CD4-positive, alpha-beta T cell treated with Interleukin-6 for 4 hours (primary cell): Measurements from ENCODE around the gene CA7.
"Not testable (repeated sequence)": the region's sequence is repeated elsewhere in the genome, so short reads cannot be mapped to it uniquely, and the experiment has no call there.

Experiments
- DNase-seq: peaks from one replicate; pipeline ENCODE4 v3.0.0-alpha.2; 2020; ENCODE audit warnings: mixed read lengths

CA7 gene

GRCh38 chr16:66874079-66874775 lies 30.0 kb downstream of the CA7 start:
- no peak for DNase-seq

GRCh38 chr16:66878067-66878466 lies 33.9 kb downstream of the CA7 start:
- DNase-seq: no peak

- DNase-seq: peak; percentile 92
Measured at GRCh38 chr16:66880288-66881013, 36.2 kb downstream of the CA7 start, which contains the start of gene PDP2. PDP2 (plus strand) TSS chr16:66880515; CDS start chr16:66884285, 3,770 bp downstream.

GRCh38 chr16:66881014-66881417 lies 36.8 kb downstream of the CA7 start:
- DNase-seq: no peak

- no peak for DNase-seq
Measured at GRCh38 chr16:66881560-66881959, 37.3 kb downstream of the CA7 start.

GRCh38 chr16:66881964-66882508 lies 37.8 kb downstream of the CA7 start:
- no peak for DNase-seq

GRCh38 chr16:66882702-66883101 lies 38.5 kb downstream of the CA7 start:
- DNase-seq: no peak

DNA sequence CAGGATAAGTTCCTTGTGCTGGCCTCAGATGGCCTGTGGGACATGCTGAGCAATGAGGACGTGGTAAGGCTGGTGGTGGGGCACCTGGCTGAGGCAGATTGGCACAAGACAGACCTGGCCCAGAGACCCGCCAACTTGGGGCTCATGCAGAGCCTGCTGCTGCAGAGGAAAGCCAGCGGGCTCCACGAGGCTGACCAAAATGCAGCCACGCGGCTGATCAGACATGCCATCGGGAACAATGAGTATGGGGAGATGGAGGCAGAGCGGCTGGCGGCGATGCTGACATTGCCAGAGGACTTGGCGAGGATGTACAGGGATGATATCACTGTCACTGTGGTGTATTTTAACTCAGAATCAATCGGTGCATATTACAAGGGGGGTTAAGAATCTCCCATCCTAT lies 41.3 kb downstream of the CA7 start:
- no peak for DNase-seq

GRCh38 chr16:66886321-66886720 lies 42.1 kb downstream of the CA7 start:
- DNase-seq: no peak

DNA sequence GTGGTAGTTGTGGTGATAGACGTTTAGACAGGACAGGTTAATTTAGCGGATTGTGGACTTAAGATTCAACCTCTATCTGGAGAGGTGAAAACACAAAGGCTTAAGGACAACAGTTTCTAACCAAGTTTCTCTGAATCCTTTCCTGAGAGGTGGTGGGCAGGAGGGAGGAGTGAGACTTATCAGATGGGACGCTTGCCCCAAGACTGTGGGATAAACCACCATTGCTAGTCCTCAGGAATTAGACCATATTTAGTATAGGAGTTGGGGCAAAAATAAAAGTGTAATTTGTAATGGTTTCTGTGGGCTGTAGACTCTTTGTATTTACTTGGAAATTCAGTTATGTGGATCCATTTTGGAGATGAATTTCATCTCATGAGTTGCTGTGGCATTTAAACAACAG lies 42.7 kb downstream of the CA7 start:
- no peak for DNase-seq

GRCh38 chr16:66888647-66889615 lies 44.7 kb downstream of the CA7 start:
- no peak for DNase-seq

DNA sequence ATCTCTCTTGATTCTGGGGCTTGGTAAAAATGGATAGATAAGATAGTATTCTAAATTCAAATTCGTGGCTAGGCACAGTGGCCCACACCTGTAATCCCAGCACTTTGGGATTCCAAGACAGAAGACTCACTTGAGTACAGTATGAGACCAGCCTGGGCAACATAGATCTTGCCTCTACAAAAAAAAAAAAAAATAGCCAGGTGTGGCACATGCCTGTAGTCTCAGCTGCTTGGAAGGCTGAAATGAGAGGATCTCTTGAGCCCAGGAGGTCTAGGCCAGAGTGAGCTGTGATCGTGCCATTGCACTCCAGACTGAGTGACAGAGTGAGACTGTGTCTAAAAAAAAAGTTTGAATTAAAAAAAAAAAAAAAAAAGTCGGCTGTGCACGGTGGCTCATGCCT lies 45.4 kb downstream of the CA7 start:
- no peak for DNase-seq

- no peak for DNase-seq
Measured at GRCh38 chr16:66890799-66891198, 46.6 kb downstream of the CA7 start.

DNA sequence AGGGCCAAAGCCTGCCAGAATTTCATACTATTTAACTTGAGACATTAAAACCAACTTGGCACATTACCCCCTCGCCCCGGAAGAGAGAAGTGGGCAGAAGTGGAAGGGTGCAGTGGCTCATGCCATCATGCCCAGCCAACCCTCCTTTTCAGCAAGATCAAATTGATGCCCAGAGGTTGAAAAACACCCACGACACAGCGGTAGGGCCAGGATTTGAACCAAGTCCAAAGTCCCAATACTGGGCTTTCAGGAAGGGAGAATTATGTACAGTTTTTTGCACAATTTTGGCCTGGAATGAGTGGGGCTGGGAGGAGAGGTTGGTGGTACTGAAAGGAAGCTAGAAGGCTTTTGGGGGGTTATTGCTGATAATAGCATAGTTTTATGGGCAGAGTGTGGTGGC lies 47.1 kb downstream of the CA7 start:
- DNase-seq: no peak

- DNase-seq: no peak
Measured at GRCh38 chr16:66891797-66892196, 47.6 kb downstream of the CA7 start.

DNA sequence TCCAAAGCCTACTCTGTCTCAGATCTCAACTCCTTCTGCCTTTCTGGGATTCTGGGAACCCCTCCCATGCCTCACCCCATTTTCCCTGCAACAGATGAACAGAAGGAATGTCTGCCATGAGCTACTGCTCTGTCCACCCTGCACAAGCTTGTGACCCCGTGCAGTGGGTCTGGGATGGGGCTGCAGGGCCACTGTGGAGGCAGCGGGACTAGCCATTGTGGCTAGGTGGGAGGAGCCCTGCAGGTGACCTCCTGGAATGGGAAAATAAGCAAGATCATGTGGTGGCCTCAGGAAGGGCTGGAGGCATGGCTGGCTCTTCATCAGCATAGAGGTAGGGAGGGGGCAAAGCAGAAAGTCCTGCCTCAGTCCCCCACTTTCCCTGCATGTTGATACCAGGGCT lies 49.8 kb downstream of the CA7 start:
- no peak for DNase-seq

- DNase-seq: peak; percentile 61
Measured at GRCh38 chr16:66894948-66895688, 50.9 kb downstream of the CA7 start.

- no peak for DNase-seq
Measured at GRCh38 chr16:66895689-66895979, 51.4 kb downstream of the CA7 start.

GRCh38 chr16:66895999-66896398 lies 51.8 kb downstream of the CA7 start:
- DNase-seq: no peak

DNA sequence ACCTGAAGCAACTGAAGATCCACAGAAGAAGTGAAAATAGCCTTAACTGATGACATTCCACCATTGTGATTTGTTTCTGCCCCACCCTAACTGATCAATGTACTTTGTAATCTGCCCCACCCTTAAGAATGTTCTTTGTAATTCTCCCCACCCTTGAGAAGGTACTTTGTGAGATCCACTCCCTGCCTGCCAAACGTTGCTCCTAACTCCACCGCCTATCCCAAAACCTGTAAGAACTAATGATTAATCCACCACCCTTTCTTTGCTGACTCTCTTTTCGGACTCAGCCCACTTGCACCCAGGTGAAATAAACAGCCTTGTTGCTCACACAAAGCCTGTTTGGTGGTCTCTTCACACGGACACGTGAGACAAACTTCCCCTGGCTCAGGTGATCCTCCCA lies 52.5 kb downstream of the CA7 start:
- DNase-seq: not testable (repeated sequence)

- no peak for DNase-seq
Measured at GRCh38 chr16:66898207-66898606, 54.0 kb downstream of the CA7 start.

GRCh38 chr16:66898933-66899309 lies 54.7 kb downstream of the CA7 start:
- DNase-seq: no peak
